Body of pancreas (tissue), 4 donors: ENCODE measurements around the gene HSPA12A. TPM values are rescaled to one million over a fixed set of nuclear protein-coding genes. Genes with fewer than 3 reads are reported as not detected.

ENCODE experiments used
- ATAC-seq: fragments of 150-250 bp; one replicate; pipeline ENCODE4 v1.9.1; 2016
- DNase-seq, 4 donors: peaks; one replicate each; pipeline ENCODE4 v3.0.0-alpha.2; 2019
- H3K27ac ChIP-seq, 4 donors: fragments of 200-600 bp; sonication (generic); 1 replicate in 3 of 4; 2 replicates in 1 of 4; pipeline versions ENCODE4 v1.5.1 to v1.6.1; 2016 to 2019; ENCODE audit warnings: mild to moderate bottlenecking in 1 of 4, mixed read lengths in 1 of 4, moderate library complexity in 1 of 4
- H3K27me3 ChIP-seq, 2 donors: fragments of 200-600 bp; sonication (generic); one replicate each; pipeline ENCODE4 v1.6.0; 2016; ENCODE audit warnings: mild to moderate bottlenecking in 1 of 2
- H3K36me3 ChIP-seq, 2 donors: fragments of 200-600 bp; sonication (generic); replicated peaks in 1 of 2; 2 replicates each; pipeline ENCODE4 v1.5.1; 2016; ENCODE audit warnings: low read depth in 2 of 2; ENCODE audit not compliant: insufficient read depth in 1 of 2
- H3K4me1 ChIP-seq: fragments of 200-600 bp; sonication (generic); one replicate; pipeline ENCODE4 v1.6.0; 2016
- H3K4me3 ChIP-seq, 2 donors: fragments of 200-600 bp; sonication (generic); 1 replicate in 1 of 2; 2 replicates in 1 of 2; pipeline ENCODE4 v1.5.1; 2016 to 2019
- H3K9me3 ChIP-seq, 3 donors: fragments of 200-600 bp; sonication (generic); 1 replicate in 2 of 3; 2 replicates in 1 of 3; pipeline ENCODE4 v1.5.1; 2016
- POLR2A ChIP-seq, 3 donors: fragments of 450-650 bp; IDR thresholded peaks; one replicate each; pipeline ENCODE4 v1.6.1; 2016; ENCODE audit warnings: antibody characterized with exemption in 3 of 3, mild to moderate bottlenecking in 2 of 3
- WGBS, 2 donors: methylation state at CpG; one replicate each; pipeline ENCODE4 v1.1.5; 2017; 5-methylcytosine and 5-hydroxymethylcytosine counted together
- intact Hi-C: fragments of 100-400 bp; cut with DNase I; formaldehyde crosslinking; loops from one replicate; pipeline ENCODE4 v1.15.1; 2023
- total RNA-seq, 2 donors: library from RNA; depleted of rRNA; stranded (reverse); fragments of >200 nt; gene quantifications; one replicate each; pipeline ENCODE4 v1.1.0, GENCODE V29; 2016
- TF ChIP-seq, protein P1 (sequence below), 7 experiments: fragments of 450-650 bp in 4 of 7; fragments of 200-600 bp in 3 of 7; sonication (generic) in 3 of 7; IDR thresholded peaks; one replicate each; pipeline ENCODE4 v1.5.1; 2016 to 2019; ENCODE audit warnings: antibody characterized with exemption in 7 of 7

The HSPA12A gene
- total RNA-seq, 2 donors from 2014 or later = 8.3 to 22.7 TPM

DNA sequence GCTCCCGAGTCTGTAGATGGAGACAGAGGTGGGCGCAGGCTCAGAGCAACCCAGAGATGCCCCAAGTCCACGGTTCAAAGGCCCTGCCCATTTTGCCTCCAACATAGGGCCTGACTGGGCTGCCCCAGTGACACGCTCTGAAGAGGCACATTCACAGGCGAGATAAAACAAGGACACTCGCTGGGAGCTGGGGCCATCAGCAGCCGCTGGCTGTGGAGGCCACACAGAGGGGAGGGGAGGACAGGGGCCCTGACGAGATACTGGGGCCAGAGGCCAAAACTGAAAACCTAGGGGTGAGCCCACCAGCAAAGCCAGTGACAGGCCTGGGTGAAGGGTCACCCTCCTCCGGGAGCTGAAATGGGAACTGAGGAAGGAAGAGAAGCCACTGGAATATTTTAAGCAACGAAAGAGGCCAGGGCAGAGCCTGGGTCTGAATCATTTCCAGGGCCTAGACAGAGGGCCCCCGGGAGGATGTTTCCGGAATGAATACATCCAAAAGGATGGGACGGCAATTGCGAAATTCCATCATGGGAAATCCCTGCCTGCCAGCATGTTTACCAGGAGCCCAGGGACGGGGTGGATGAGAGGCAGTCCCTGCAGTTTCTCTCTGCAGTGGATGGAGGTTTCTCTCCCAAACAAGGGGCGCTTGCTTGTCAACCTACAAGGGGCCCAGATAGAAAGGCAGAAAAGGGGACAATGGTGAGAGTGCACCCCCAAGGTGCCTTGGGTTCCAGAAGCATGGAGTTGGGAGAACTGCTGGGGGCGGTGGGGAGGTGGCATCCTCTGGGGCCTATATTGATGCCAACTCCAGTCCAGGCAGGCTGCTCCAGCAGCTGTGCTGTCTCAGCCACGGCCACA is 29.0 kb upstream of the HSPA12A start:
- peak; percentile 33 to 66 (median 42) for DNase-seq

DNA sequence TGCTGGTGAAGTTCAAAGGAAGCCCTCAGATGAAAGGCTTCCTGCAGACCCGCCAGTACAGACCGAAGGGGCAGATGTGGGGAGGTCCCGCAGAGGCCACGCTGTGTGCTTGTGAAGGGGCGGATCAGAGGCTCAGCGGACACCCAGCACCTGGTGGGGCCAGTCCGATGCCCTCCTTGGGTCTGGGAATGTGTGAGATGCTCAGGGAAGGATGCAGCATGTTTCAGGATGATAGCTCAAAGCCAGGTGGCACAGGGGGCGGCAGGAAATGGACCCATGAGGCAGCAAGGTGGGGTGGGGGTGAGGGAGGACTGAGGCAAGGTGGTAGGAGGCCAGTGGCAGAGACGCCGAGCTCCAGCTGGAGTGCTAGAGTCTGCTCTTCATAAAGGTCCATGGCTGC is 27.9 kb upstream of the HSPA12A start:
- Histone ChIP-seq H3K36me3 (no peaks in the 10 kb centered on the region), H3K27me3 (no peaks in the 10 kb centered on the region), H3K9me3 (no peaks in the 10 kb centered on the region), H3K4me1 (no peaks in the 10 kb centered on the region), H3K27ac (peak overlapping the region in 1 of 4 donors; percentile 3), H3K4me3 (no peak overlapping the region)
- intact Hi-C loops = no loop called here
- TF ChIP-seq, protein P1, sequence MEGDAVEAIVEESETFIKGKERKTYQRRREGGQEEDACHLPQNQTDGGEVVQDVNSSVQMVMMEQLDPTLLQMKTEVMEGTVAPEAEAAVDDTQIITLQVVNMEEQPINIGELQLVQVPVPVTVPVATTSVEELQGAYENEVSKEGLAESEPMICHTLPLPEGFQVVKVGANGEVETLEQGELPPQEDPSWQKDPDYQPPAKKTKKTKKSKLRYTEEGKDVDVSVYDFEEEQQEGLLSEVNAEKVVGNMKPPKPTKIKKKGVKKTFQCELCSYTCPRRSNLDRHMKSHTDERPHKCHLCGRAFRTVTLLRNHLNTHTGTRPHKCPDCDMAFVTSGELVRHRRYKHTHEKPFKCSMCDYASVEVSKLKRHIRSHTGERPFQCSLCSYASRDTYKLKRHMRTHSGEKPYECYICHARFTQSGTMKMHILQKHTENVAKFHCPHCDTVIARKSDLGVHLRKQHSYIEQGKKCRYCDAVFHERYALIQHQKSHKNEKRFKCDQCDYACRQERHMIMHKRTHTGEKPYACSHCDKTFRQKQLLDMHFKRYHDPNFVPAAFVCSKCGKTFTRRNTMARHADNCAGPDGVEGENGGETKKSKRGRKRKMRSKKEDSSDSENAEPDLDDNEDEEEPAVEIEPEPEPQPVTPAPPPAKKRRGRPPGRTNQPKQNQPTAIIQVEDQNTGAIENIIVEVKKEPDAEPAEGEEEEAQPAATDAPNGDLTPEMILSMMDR (IDR thresholded peaks at IDR 0.05) = no peak
- no peak for TF ChIP-seq POLR2A (IDR thresholded peaks at IDR 0.05)
- ATAC-seq (no peak), DNase-seq (no peak)
- 87 to 89% methylated on average over 10 of the region's 10 CpGs for WGBS, 2 donors

More for the DNA sequence above, 29.0 kb upstream of the HSPA12A start:
- ATAC-seq = peak; percentile 42
- Histone ChIP-seq H3K27ac (peak overlapping the region in 1 of 4 donors; percentile 25), H3K27me3 (no peaks in the 10 kb centered on the region), H3K36me3 (no peaks in the 10 kb centered on the region), H3K9me3 (no peaks in the 10 kb centered on the region), H3K4me3 (no peak overlapping the region), H3K4me1 (no peaks in the 10 kb centered on the region)
- TF ChIP-seq, protein P1 (IDR thresholded peaks at IDR 0.05) = no peak
- no peak for TF ChIP-seq POLR2A (IDR thresholded peaks at IDR 0.05)
- WGBS, 2 donors = 71 to 79% methylated on average over 17 to 18 of the region's 18 CpGs
- intact Hi-C loops = no loop called here

DNA sequence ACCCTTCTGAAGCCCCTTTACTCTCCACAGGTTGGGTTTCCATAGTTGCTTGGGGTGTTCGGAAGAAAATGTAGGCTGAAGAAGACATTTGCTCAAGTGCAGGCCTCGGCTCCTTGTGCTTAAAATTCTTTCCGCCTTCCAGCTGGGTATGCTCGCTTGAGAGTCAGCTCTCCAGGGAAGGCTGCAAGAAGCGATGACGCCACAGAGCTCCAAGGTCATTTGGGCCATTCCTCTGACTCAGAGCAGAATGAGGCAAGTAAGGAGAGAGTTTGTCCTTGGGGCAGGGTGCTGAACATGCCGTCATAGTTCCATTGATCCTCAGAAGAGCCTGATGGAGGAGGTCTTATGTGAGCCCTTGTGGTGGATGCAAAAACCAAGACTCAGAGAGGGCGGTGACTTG is 27.4 kb upstream of the HSPA12A start:
- TF ChIP-seq, protein P1 (IDR thresholded peaks at IDR 0.05) = no peak
- TF ChIP-seq POLR2A (IDR thresholded peaks at IDR 0.05) = no peak
- no peak overlapping the region for H3K4me3 ChIP-seq
- 82 to 85% methylated on average over 8 of the region's 8 CpGs for WGBS, 2 donors
- H3K27me3 ChIP-seq = no peaks in the 10 kb centered on the region
- no peaks in the 10 kb centered on the region for H3K36me3 ChIP-seq
- H3K4me1 ChIP-seq = no peaks in the 10 kb centered on the region
- no peak overlapping the region for H3K27ac ChIP-seq
- ATAC-seq = peak; percentile 43
- intact Hi-C loops = no loop called here
- H3K9me3 ChIP-seq = no peaks in the 10 kb centered on the region
- peak in 2 of 4 donors; percentile 18 to 36 for DNase-seq

DNA sequence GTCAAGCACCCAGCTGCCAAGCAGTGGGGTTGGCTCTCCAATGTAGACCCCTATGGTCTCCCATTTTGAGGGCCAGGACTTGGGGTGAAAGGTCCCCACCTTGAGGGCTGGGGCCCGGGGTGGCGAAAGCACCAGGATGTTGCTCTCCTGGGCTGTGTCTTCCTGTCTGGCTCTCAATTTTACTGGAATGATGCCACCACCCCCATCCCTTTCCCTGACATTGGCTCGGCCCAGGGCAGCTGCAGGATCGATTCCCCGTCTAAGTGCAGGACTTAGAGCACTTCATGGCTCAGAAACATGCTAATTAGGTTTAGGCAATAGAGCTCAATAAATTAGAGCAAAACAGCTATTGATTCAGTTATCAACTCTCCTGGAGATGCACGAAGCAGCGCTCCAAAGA is 27.0 kb upstream of the HSPA12A start:
- 83 to 89% methylated on average over 6 to 7 of the region's 7 CpGs for WGBS, 2 donors
- TF ChIP-seq, protein P1 (IDR thresholded peaks at IDR 0.05) = no peak
- TF ChIP-seq POLR2A (IDR thresholded peaks at IDR 0.05) = no peak
- H3K4me1 ChIP-seq = no peaks in the 10 kb centered on the region
- no peak overlapping the region for H3K27ac ChIP-seq
- H3K36me3 ChIP-seq = no peaks in the 10 kb centered on the region
- ATAC-seq (no peak), DNase-seq (no peak)
- intact Hi-C loops = no loop called here
- H3K27me3 ChIP-seq = no peaks in the 10 kb centered on the region
- no peaks in the 10 kb centered on the region for H3K9me3 ChIP-seq
- H3K4me3 ChIP-seq = no peak overlapping the region

DNA sequence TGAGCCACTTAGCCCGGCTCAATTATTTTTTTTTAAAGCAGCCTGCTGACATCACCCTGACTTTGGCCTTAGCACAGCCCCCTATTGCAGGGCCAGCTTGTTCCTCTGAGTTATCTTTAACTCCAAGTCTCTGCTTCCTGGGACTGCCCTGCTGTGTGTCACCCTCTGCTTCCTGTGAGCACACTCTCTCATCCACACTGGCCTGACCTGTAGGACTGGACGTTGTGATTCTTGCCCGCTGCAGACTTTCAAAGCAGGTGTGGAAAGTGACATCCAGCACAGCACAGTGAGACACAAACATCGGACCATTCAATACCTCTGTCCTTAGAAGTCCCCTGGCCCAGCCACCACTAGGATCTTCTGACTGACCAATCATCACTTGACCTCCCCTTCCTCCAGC is 26.4 kb upstream of the HSPA12A start:
- intact Hi-C loops = no loop called here
- WGBS, 2 donors = 64 to 69% methylated on average over 4 of the region's 4 CpGs
- Histone ChIP-seq H3K27me3 (no peaks in the 10 kb centered on the region), H3K4me3 (no peak overlapping the region), H3K36me3 (no peaks in the 10 kb centered on the region), H3K4me1 (no peaks in the 10 kb centered on the region), H3K9me3 (no peaks in the 10 kb centered on the region), H3K27ac (no peak overlapping the region)
- no peak for ATAC-seq
- TF ChIP-seq POLR2A (IDR thresholded peaks at IDR 0.05) = no peak
- TF ChIP-seq, protein P1 (IDR thresholded peaks at IDR 0.05) = no peak
- no peak for DNase-seq
